Esophagus muscularis mucosa (tissue), 3 donors: ENCODE data around the gene ADCYAP1R1.

Source experiments
- CTCF ChIP-seq, 3 experiments: fragments of 200-600 bp in 2 of 3; fragments of 450-650 bp in 1 of 3; sonication (generic) in 2 of 3; IDR thresholded peaks; one replicate each; pipeline ENCODE4 v1.5.1; 2017 to 2019; ENCODE audit warnings: antibody characterized with exemption in 3 of 3, mild to moderate bottlenecking in 2 of 3, moderate library complexity in 1 of 3
- POLR2A ChIP-seq: fragments of 450-650 bp; IDR thresholded peaks from one replicate; pipeline ENCODE4 v1.6.1; 2017; ENCODE audit warnings: antibody characterized with exemption, moderate library complexity, mild to moderate bottlenecking, low read depth
- POLR2AphosphoS5 ChIP-seq, 2 donors: sonication (generic); formaldehyde crosslinking; IDR thresholded peaks; one replicate each; pipeline ENCODE4 v1.6.1; 2017; ENCODE audit warnings: antibody characterized with exemption in 2 of 2

- TF ChIP-seq POLR2A (no peak), CTCF (IDR thresholded peaks at IDR 0.05) (no peak), POLR2AphosphoS5 (IDR thresholded peaks at IDR 0.05) (no peak)
These were observed 21.9 kb downstream of the ADCYAP1R1 start for GRCh38 chr7:31074120-31074383.
